GM19099 (cell line): ENCODE measurements around the gene SCN5A.

ENCODE experiments used
- POLR2A ChIP-seq: IDR thresholded peaks from 3 replicates; pipeline ENCODE4 v1.6.1; 2011; ENCODE audit warnings: low read depth; ENCODE audit not compliant: insufficient read length; ENCODE audit errors: extremely low read depth

Gene SCN5A

DNA sequence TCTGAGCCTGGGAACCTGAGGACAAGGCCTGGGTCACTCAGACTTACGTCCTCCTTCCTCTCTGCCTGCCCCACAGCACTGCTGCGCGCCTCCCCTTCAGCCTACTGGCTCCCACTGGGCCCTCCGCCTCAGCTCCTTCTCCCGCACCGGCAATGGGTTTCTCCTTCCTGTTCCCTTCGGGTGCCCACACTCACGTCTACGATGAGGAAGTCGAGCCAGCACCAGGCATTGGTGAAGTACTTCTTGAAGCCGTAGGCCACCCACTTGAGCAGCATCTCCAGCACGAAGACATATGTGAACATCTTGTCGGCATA is 83.3 kb downstream of the SCN5A start:
- TF ChIP-seq POLR2A, result no peak

DNA sequence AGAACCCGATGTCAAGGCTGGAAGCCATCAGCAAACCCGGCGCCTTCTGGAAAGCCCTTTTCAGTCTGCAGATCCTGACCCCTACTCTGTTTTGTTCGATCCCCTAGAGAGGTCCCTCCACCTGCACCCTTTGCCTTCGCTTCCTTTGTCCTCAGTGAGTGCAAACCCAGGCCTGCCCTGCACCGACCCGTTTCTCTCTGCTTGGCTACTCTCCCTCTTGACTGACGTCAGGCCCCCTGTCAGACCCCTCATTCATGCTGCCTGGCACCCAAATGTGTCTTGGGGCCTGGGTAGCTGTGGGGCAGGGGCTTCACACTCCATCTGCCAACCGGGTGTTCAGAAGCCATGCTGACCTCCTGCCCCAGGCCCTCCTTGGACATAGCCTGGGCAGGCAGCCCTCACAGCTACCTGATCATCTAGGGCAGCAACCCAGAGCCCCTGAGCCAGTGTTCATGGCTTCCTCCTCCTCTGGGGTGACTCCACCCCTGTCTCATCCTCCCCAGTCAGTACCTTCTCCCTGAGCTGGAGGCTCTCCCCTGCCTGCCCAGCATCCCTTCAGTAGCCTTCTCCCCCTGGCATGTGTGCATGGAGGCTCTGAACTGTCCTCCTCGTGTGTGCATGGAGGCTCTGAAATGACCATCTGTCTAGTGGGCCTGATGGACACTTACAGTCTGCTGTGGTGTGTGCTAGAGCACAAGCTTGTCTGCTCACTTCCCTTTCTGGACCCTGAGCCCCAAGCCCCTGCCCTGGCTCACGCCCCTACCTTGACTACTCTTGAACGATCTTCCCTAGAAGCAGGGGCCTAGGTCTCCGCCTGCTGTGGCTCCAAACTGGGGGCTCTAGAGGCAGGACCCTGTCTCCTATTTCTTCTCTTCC is 83.9 kb downstream of the SCN5A start:
- no peak for TF ChIP-seq POLR2A

DNA sequence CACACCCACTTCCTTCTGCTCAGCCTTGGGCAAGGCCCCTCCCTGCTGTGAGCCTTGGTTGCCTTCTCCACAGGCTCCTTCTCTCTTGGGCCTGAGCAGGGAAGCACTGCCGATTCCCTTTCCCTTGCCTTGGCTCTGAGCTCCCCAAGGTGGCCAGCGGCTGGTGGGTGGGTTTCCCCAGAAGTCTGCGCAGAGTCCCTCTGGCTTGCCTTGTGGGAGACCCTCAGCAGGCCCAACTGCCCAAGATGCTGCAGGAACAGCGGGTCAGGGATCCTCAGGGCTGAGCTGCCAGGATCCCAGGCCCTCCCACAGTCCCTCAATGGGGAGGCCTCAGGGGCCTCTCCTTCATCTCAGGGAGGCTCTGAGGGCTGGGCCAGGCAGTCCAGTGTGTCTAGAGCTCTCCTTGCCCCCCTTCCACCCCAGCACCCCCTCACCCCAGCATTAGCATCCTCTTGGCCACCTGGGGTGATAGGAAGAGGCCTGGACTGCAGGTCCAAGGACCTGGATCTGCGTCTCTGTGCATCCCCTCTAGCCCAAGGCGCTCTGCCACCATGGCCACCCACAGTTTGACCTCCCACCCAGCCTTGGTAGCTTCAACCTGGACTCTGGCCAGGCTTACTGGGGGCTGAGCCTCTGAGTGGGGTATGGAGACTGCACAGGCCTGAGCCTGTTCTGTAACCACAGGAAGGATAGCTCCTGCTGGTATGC is 84.7 kb downstream of the SCN5A start:
- no peak for TF ChIP-seq POLR2A

- TF ChIP-seq POLR2A, result no peak
Measured at GRCh38 chr3:38563886-38564270, 85.6 kb downstream of the SCN5A start.

DNA sequence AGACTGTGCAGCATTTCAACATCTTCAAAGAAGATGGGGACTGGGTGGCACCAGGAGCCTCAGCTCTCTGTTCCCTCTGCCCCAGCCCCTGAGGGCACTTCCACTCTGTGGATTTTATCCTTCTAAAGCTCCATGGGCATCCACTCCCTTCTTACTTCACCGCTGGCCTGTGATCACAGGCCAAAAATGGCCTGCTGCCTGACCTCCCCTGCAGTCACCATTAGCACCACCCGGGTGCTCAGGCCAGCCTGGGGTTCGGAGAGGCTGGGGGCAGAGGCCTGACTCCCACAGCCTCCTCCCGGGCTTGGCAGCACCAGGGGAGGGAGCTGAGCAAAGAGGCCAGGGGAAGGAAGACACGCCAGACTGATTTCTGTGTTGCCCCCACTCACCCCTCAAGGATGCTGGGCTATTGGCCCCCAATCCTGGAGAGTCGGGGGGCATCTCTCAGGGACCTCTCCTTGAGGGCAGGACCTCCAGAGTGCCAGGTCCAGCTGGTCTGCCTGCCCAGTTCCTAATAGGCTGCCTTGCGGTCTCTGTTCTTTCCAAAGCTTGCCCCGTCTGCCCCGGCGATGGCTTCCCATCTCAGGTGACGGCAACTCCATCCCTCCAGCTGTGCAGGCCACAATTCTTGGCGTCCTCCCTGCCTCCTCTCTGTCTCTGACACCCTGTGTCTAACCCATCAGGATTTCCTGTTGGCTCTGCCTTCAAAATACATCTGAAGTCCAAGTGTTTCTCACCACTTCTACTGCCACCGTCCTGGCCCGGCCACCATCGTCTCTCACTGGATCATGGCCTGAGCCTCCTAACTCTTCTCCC is 86.2 kb downstream of the SCN5A start:
- TF ChIP-seq POLR2A, result no peak

DNA sequence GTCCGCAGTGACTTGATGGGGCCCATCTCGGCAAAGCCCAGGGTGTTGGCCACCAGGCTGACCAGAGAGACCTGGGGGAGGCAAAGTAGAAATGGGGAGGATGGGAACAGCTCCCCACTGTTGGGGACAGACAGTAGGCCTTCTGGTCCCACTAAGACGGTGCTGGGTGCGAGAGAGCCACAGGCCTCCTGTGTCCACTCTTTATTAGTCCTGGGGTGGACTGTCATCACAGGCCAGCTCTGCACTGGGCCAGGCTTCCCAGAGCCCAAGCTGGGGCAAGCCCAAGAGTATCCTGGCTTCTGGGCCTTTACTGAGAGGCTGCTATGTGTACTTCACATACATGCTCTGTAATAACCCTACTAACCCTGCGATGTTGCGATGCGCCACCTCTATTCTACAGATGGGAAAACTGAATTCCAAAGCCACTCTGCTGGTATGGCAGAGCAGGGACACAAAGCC is 87.0 kb downstream of the SCN5A start:
- no peak for TF ChIP-seq POLR2A

DNA sequence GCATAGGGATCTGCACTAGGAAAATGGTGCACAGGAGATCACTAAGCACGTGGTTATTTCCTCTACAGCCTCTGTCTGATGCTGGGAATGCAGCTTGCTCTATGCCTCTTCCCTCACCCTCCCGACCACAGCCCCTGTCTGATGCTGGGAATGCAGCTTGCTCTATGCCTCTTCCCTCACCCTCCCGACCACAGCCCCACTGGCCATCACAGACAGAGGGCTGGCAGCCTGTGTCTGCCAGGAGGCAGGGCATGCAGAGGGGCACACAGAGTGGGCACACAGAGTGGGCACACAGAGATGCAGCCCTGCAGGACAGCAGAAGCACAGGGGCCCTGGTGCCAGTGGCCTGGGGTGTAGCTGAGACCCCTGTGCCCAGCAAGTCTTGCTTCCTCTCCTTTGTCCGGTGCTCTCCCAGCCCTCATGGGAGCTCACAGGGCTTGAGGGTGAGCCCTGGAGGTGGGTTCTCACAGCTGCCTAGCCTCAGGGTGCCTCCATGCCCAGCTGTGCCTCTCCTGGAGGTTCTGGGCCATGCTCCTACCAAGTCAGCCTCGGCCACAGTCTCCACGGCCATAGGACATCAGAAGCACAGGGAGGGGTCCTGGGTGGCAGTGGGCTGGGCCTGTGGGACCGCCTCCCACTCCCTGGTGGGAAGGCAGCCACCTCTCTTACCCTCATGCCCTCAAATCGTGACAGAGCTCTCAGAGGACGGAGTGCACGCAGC is 87.6 kb downstream of the SCN5A start:
- no peak for TF ChIP-seq POLR2A

GRCh38 chr3:38560996-38561717 is 88.3 kb downstream of the SCN5A start:
- no peak for TF ChIP-seq POLR2A

DNA sequence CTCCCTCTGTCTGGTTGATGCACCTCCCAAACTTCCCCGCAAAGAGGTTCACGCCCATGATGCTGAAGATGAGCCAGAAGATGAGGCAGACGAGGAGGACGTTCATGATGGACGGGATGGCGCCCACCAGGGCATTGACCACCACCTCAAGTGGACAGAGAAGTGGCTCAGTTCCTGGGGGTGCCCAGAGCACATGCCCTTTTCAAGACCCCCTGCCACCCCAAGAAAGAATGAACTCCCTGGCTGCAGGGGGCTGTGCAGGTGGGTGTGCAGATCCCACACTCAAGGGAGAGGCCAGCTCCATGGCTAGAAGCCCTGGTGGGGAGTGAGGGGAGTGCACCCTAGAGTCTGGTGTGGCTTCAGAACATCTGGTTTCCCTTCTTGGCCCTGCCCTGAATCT is 89.2 kb downstream of the SCN5A start:
- TF ChIP-seq POLR2A, result no peak

DNA sequence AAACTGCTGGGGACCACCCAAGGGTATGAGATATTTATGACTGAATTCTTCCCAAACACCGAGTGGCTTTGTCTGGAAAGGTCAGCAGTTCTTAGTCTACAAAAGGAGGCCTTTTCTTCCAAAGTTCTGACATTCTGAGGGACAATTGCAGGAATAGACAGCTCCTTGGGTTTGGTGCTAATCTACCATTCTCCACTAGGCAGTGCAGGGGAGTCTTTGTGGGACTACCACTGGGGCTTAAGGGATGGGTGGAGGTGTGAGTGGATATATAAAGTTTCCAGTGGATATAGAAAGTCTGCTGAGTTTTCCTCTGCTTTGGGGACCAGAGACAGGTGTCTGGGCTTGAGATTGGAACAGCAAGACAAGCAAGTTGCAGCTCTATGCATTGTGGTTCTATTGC is 90.6 kb downstream of the SCN5A start:
- TF ChIP-seq POLR2A, result no peak

GRCh38 chr3:38556640-38557358 is 92.7 kb downstream of the SCN5A start:
- no peak for TF ChIP-seq POLR2A

DNA sequence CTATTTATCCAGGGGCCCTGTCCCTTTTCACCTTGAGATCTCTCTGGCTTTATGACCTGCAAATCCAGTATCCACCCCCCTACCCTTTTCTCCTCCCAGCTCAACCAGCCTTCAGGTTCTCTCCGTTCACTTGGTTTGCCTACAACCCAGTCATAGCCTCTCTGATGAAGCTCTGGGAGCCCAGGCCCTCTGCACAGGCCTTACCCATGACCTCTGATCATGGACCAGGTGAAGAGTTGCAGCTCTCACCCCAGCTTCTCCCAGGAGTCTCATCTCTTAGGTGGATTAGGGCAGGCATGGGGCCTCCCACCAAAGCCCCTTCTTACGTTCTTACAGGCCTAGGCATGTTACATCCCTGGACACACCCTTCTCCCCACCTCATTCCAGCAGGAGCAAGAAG is 93.6 kb downstream of the SCN5A start:
- no peak for TF ChIP-seq POLR2A

DNA sequence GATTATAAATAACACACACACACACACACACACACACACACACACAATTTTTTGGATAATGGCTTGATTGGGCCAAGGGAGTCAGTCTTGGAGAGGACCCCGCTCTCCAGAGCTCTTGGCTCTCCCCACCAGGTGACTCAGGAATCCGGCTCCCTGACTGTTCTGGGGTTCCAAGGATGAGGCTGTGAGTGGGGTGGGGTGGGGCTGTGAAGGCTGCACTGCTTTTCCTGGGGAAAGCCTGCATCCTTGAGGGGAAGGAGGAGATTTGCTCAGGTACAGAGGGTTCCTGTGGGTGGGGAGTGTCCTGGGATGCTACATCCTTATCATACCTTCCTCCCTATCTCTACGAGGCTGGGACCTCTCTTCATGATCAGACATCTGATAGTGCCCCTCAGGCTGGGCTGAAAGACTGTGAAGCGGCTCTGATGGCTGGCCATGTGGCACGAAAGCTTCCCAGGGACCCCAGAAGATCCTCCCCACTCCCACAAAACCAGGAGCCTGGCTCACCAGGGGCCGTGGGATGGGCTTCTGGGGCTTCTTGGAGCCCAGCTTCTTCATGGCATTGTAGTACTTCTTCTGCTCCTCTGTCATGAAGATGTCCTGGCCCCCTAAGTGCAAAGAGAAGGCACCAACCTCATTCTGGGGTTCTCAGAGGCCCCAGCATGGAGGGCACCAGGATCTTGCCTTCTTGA is 94.2 kb downstream of the SCN5A start:
- no peak for TF ChIP-seq POLR2A
